ENCODE data around the gene PPP6R2. TPM values are rescaled to one million over a fixed set of nuclear protein-coding genes. Genes with fewer than 3 reads are reported as not detected.

Gene PPP6R2
- total and polyA plus RNA-seq, 2 donors (not counting 1 experiment from before 2014, with no cell fraction given), result 19.7 to 44.4 TPM

GRCh38 chr22:50439314-50439870 is 96.3 kb downstream of the PPP6R2 start:
- H3K36me3 ChIP-seq (ENCODE audit: control insufficient read depth, insufficient read depth, low read length), result peaks cover 29% of the 10 kb centered on the region

GRCh38 chr22:50439871-50440331 is 96.8 kb downstream of the PPP6R2 start:
- peaks cover 30% of the 10 kb centered on the region for H3K36me3 ChIP-seq (ENCODE audit: control insufficient read depth, insufficient read depth, low read length)
- H3K9me3 ChIP-seq (ENCODE audit: control insufficient read depth, insufficient read depth, low read depth, low read length), result no peaks in the 10 kb centered on the region

More at GRCh38 chr22:50439314-50439870, 96.3 kb downstream of the PPP6R2 start:
- Histone ChIP-seq H3K4me1 (ENCODE audit: control insufficient read depth, extremely low read depth, insufficient read depth, low read length) (peaks cover 2% of the 10 kb centered on the region), H2AFZ (ENCODE audit: low read length) (no peak overlapping the region), H3K9me3 (ENCODE audit: control insufficient read depth, insufficient read depth, low read depth, low read length) (no peaks in the 10 kb centered on the region), H3K79me2 (ENCODE audit: control insufficient read depth, insufficient read depth, low read length) (no peaks in the 10 kb centered on the region), H3K27me3 (ENCODE audit: control insufficient read depth, insufficient read depth, low read length) (no peaks in the 10 kb centered on the region), H3K9ac (ENCODE audit: insufficient read depth, low read length) (no peak overlapping the region), H3K4me2 (ENCODE audit: extremely low read depth, insufficient read depth, low read length) (no peak overlapping the region), H3K4me3 (replicated peaks in 1 of 4; ENCODE audit: control extremely low read depth in 1 of 4, insufficient read depth in 1 of 4, low read depth in 3 of 4, low read length in 4 of 4) (no peak overlapping the region), H3K27ac (ENCODE audit: insufficient read depth, low read length) (no peak overlapping the region), H4K20me1 (ENCODE audit: control insufficient read depth, extremely low read depth, insufficient read depth, low read length) (no peaks in the 10 kb centered on the region)
- TF ChIP-seq EZH2 (IDR thresholded peaks at IDR 0.05; ENCODE audit: low read length, missing control alignments) (no peak), CTCF (conservative IDR thresholded peaks at IDR 0.05 in 1 of 2, IDR thresholded peaks at IDR 0.05 in 1 of 2; ENCODE audit: low read depth in 1 of 2, low read length in 2 of 2) (no peak)
- no peak for DNase-seq (ENCODE audit: low read depth in 2 of 2)

More at GRCh38 chr22:50439871-50440331, 96.8 kb downstream of the PPP6R2 start:
- Histone ChIP-seq H2AFZ (ENCODE audit: low read length) (no peak overlapping the region), H3K79me2 (ENCODE audit: control insufficient read depth, insufficient read depth, low read length) (no peaks in the 10 kb centered on the region), H3K4me1 (ENCODE audit: control insufficient read depth, extremely low read depth, insufficient read depth, low read length) (peaks cover 7% of the 10 kb centered on the region), H3K9ac (ENCODE audit: insufficient read depth, low read length) (no peak overlapping the region), H3K4me3 (replicated peaks in 1 of 4; ENCODE audit: control extremely low read depth in 1 of 4, insufficient read depth in 1 of 4, low read depth in 3 of 4, low read length in 4 of 4) (no peak overlapping the region), H4K20me1 (ENCODE audit: control insufficient read depth, extremely low read depth, insufficient read depth, low read length) (no peaks in the 10 kb centered on the region), H3K4me2 (ENCODE audit: extremely low read depth, insufficient read depth, low read length) (no peak overlapping the region), H3K27ac (ENCODE audit: insufficient read depth, low read length) (no peak overlapping the region), H3K27me3 (ENCODE audit: control insufficient read depth, insufficient read depth, low read length) (no peaks in the 10 kb centered on the region)
- TF ChIP-seq EZH2 (IDR thresholded peaks at IDR 0.05; ENCODE audit: low read length, missing control alignments) (no peak), CTCF (conservative IDR thresholded peaks at IDR 0.05 in 1 of 2, IDR thresholded peaks at IDR 0.05 in 1 of 2; ENCODE audit: low read depth in 1 of 2, low read length in 2 of 2) (no peak)
- no peak for DNase-seq (ENCODE audit: low read depth in 2 of 2)
